ENCODE data around the gene FAM117B. TPM values are rescaled to one million over a fixed set of nuclear protein-coding genes. Genes with fewer than 3 reads are reported as not detected.

FAM117B gene
- total RNA-seq: 10 to 100 TPM; 26.7 to 28.3 TPM

GRCh38 chr2:202634556-202635427 is at the start of gene FAM117B:
FAM117B (plus strand) TSS chr2:202634969; CDS start chr2:202635188, 219 bp downstream.

Other genes with a start within 250 kb of the FAM117B start
- gene ICA1L, start 236.8 kb downstream of the FAM117B start, total RNA-seq: 1 to 10 TPM; 2.8 to 4.6 TPM